Gastroesophageal sphincter (tissue), 4 donors: Measurements from ENCODE around the gene KISS1R. TPM values are rescaled to one million over a fixed set of nuclear protein-coding genes. Genes with fewer than 3 reads are reported as not detected.
"Not testable (repeated sequence)": the region's sequence is repeated elsewhere in the genome, so short reads cannot be mapped to it uniquely, and the experiment has no call there.

Experiments
- ATAC-seq: fragments of 150-250 bp; one replicate; pipeline ENCODE4 v1.9.1; 2016; ENCODE audit warnings: mild to moderate bottlenecking, moderate library complexity
- H3K27ac ChIP-seq, 4 donors: fragments of 200-600 bp; sonication (generic) in 3 of 4; 1 replicate in 3 of 4; 2 replicates in 1 of 4; pipeline ENCODE4 v1.5.1; 2016 to 2019
- H3K27me3 ChIP-seq: fragments of 200-600 bp; sonication (generic); one replicate; pipeline ENCODE4 v1.5.1; 2019
- H3K36me3 ChIP-seq, 2 donors: fragments of 200-600 bp; sonication (generic); one replicate each; pipeline ENCODE4 v1.5.1; 2019; ENCODE audit warnings: control low read depth in 1 of 2
- H3K4me1 ChIP-seq, 3 donors: fragments of 200-600 bp; sonication (generic); 1 replicate in 2 of 3; 2 replicates in 1 of 3; pipeline ENCODE4 v1.5.1; 2016 to 2019; ENCODE audit warnings: control low read depth in 2 of 3
- H3K4me3 ChIP-seq, 2 donors: fragments of 200-600 bp; sonication (generic); one replicate each; pipeline ENCODE4 v1.5.1; 2019; ENCODE audit warnings: mild to moderate bottlenecking in 1 of 2, moderate library complexity in 1 of 2
- H3K9me3 ChIP-seq, 3 donors: fragments of 200-600 bp; sonication (generic); one replicate each; pipeline ENCODE4 v1.5.1; 2017 to 2019; ENCODE audit warnings: control low read depth in 2 of 3
- EP300 ChIP-seq: sonication (generic); formaldehyde crosslinking; IDR thresholded peaks from one replicate; pipeline ENCODE4 v1.6.1; 2017; ENCODE audit warnings: antibody characterized with exemption, mild to moderate bottlenecking
- POLR2A ChIP-seq, 2 donors: fragments of 450-650 bp; IDR thresholded peaks; one replicate each; pipeline ENCODE4 v1.6.1; 2017; ENCODE audit warnings: antibody characterized with exemption in 2 of 2, mild to moderate bottlenecking in 2 of 2, moderate library complexity in 1 of 2
- POLR2AphosphoS5 ChIP-seq: sonication (generic); formaldehyde crosslinking; IDR thresholded peaks from one replicate; pipeline ENCODE4 v1.6.1; 2017; ENCODE audit warnings: antibody characterized with exemption
- WGBS, 2 donors: methylation state at CpG; one replicate each; pipeline ENCODE4 v1.1.5; 2018; ENCODE audit warnings: low coverage in 1 of 2; 5-methylcytosine and 5-hydroxymethylcytosine counted together
- total RNA-seq, 4 donors: library from RNA; depleted of rRNA; stranded (reverse); fragments of >200 nt; gene quantifications; one replicate each; pipeline ENCODE4 v1.1.0, GENCODE V29; 2016
- TF ChIP-seq, protein P1 (sequence below), 4 experiments: fragments of 200-600 bp in 2 of 4; fragments of 450-650 bp in 2 of 4; sonication (generic) in 1 of 4; IDR thresholded peaks; one replicate each; pipeline ENCODE4 v1.5.1; 2017 to 2019; ENCODE audit warnings: antibody characterized with exemption in 4 of 4, mild to moderate bottlenecking in 2 of 4, moderate library complexity in 2 of 4

The KISS1R gene
- total RNA-seq, 4 donors from 2014 or later, result not detected

DNA sequence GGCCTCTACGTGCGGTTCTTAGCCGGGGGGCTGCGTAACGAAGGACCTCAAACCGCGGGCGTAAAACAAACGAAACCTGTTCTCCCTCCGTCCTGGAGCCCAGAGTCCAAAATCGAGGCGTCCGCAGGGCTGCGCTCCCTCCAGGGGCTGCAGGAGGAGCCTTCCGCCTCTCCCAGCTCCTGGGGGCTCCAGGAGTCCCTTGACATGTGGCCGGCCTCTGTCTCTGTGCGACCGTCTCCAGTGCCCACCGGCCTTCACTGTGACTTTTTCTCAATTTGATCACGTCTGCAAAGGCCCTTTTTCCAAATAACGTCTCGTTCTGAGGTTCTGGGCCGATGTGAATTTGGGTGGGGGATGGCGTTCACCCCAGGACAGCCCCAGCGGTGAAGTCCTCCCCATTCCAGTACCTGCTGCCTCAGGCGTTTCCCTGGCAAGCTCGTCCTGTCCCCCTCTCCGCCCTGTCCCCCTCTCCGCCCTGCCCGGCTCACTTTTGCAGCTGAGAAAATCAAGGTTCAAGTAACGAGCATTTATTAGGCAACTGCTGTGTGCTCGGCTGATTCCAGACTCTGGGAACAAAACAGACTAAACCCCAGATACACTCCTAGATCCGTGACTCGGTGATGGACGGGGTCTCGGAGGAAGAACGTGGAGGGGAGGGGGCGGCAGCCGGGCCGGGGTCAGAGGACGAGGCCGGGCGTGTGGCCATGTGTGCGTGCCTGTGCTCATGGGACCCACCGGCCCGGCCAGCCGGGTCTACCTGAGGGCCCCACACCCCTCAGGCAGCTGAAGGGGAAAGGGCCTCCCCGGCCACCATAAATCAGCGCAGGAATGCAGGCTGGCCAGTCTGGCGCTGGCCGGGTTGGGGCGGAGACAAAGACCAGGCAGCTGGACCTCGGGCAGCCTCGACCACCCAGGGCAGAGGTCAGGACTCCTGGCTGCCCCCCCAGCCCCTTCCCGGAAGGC is 39.0 kb downstream of the KISS1R start:
- WGBS, 2 donors, result 18 to 87% methylated on average over 2 to 21 of the region's 55 CpGs
- H3K27ac ChIP-seq, result no peak overlapping the region
- H3K27me3 ChIP-seq, result no peaks in the 10 kb centered on the region
- H3K4me1 ChIP-seq, result peaks cover 0 to 15% (median 9%) of the 10 kb centered on the region in 3 donors
- H3K36me3 ChIP-seq, result peaks cover 0 to 23% of the 10 kb centered on the region in 2 donors
- no peak for ATAC-seq
- no peak overlapping the region for H3K4me3 ChIP-seq
- TF ChIP-seq POLR2AphosphoS5 (no peak), POLR2A (IDR thresholded peaks at IDR 0.05) (no peak), EP300 (no peak)
- TF ChIP-seq, protein P1, sequence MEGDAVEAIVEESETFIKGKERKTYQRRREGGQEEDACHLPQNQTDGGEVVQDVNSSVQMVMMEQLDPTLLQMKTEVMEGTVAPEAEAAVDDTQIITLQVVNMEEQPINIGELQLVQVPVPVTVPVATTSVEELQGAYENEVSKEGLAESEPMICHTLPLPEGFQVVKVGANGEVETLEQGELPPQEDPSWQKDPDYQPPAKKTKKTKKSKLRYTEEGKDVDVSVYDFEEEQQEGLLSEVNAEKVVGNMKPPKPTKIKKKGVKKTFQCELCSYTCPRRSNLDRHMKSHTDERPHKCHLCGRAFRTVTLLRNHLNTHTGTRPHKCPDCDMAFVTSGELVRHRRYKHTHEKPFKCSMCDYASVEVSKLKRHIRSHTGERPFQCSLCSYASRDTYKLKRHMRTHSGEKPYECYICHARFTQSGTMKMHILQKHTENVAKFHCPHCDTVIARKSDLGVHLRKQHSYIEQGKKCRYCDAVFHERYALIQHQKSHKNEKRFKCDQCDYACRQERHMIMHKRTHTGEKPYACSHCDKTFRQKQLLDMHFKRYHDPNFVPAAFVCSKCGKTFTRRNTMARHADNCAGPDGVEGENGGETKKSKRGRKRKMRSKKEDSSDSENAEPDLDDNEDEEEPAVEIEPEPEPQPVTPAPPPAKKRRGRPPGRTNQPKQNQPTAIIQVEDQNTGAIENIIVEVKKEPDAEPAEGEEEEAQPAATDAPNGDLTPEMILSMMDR (IDR thresholded peaks at IDR 0.05), result no peak
- H3K9me3 ChIP-seq, result no peaks in the 10 kb centered on the region

GRCh38 chr19:956766-957440 is 39.8 kb downstream of the KISS1R start:
- Histone ChIP-seq H3K27me3 (no peaks in the 10 kb centered on the region), H3K4me3 (no peak overlapping the region), H3K27ac (no peak overlapping the region), H3K4me1 (peaks cover 0 to 15% (median 9%) of the 10 kb centered on the region in 3 donors), H3K9me3 (no peaks in the 10 kb centered on the region), H3K36me3 (peaks cover 0 to 26% of the 10 kb centered on the region in 2 donors)
- TF ChIP-seq EP300, result no peak
- ATAC-seq, result no peak
- WGBS, 2 donors, result 36% methylated on average over 4 of the region's 27 CpGs; no CpG with 5 or more reads in 1 of the 2 donors

DNA sequence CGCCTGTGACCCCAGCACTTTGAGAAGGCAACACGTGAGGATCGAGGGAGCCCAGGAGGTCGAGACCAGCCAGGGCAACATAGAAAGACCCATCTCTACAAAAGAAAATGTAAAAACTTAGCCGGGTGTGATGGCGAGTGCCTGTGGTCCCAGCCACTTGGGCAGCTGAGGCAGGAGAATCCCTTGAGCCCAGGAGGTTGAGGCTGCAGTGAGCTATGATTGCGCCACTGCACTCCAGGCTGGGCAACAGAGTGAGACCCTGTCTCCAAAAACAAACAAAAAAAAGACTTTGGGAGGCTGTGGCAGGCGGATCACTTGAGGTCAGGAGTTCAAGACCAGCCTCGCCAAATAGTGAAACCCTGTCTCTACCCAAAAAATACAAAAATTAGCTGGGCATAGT is 40.4 kb downstream of the KISS1R start:
- not testable (repeated sequence) for ATAC-seq, H3K9me3 ChIP-seq, H3K4me3 ChIP-seq, H3K27ac ChIP-seq, H3K27me3 ChIP-seq
- H3K4me1 ChIP-seq, result peaks cover 0 to 13% (median 8%) of the 10 kb centered on the region in 3 donors
- 80 to 94% methylated on average over 1 to 5 of the region's 9 CpGs for WGBS, 2 donors
- H3K36me3 ChIP-seq, result peaks cover 0 to 26% of the 10 kb centered on the region in 2 donors

DNA sequence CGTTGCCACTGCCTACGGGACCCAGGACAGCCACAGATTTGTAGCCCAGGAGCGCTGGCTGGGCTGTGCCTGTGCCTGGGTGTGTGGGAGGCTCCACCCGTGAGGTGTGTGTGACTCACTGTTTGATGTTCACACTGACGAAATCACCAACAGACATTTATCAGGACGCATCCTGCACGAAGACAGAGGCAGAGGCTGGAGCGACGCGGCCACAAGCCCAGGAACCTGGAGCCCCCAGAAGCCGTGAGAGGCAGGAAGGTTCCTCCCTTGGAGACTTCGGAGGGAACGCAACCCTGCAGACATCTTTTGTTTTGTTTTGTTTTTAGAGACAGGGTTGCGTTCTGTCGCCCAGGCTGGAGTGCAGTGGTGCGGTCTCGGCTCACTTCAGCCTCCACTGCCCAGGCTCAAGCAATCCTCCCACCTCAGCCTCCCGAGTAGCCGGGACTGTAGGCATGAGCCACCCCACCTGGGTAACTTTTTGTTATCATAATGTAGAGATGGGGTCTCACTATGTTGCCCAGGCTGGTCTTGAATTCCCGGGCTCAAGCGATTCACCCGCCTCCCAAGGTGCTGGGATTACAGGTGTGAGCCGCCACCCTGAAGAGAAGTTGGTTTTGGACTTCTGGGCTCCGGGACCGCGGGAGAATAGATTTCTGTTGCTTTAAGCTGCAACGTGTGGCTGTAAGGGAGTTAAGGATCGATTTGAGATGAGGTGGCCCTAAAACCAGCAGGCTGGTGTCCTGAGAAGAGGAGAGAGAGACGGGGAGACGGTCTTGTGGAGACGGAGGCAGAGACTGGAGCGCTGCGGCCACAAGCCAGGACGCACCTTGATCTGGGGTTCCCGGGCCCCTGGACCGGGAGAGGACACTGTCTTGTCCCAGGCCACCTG is 42.1 kb downstream of the KISS1R start:
- TF ChIP-seq, protein P1 (IDR thresholded peaks at IDR 0.05), result no peak
- TF ChIP-seq POLR2AphosphoS5 (no peak), POLR2A (IDR thresholded peaks at IDR 0.05) (no peak), EP300 (no peak)
- no peak overlapping the region for H3K4me3 ChIP-seq
- no peaks in the 10 kb centered on the region for H3K27me3 ChIP-seq
- ATAC-seq, result no peak
- H3K27ac ChIP-seq, result no peak overlapping the region
- WGBS, 2 donors, result 91 to 96% methylated on average over 9 to 19 of the region's 36 CpGs
- H3K36me3 ChIP-seq, result peaks cover 0 to 29% of the 10 kb centered on the region in 2 donors
- H3K9me3 ChIP-seq, result no peaks in the 10 kb centered on the region
- H3K4me1 ChIP-seq, result no peaks in the 10 kb centered on the region

DNA sequence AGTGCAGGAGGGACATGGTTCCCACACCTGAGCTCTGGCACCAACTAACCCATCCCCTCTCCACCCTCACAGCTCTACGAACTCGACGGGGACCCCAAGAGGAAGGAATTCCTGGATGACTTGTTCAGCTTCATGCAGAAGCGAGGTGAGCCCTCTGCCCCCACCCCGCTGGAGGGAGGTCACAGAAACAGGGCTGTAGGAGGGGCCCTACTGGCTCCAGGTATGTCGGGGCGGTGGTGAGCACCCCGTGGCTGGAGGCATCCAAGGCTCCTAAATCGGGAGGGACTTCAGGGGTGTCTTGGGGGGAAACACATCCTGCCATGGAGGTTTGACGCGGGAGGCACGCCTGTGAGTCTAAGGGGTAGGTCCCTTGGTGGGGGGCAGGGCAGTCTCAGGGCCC is 42.9 kb downstream of the KISS1R start:
- Histone ChIP-seq H3K36me3 (peaks cover 0 to 37% of the 10 kb centered on the region in 2 donors), H3K9me3 (no peaks in the 10 kb centered on the region), H3K27me3 (no peaks in the 10 kb centered on the region), H3K4me3 (no peak overlapping the region), H3K27ac (no peak overlapping the region), H3K4me1 (no peaks in the 10 kb centered on the region)
- ATAC-seq, result no peak
- TF ChIP-seq POLR2AphosphoS5 (no peak), POLR2A (IDR thresholded peaks at IDR 0.05) (no peak), EP300 (no peak)
- TF ChIP-seq, protein P1 (IDR thresholded peaks at IDR 0.05), result no peak
- no CpG with 5 or more reads among the region's 12 CpGs for WGBS, 2 donors
